MM.1S (cell line): Measurements from ENCODE around the gene RPS6KA4.

ENCODE experiments used
- DNase-seq: peaks from one replicate; pipeline ENCODE4 v3.0.0-alpha.2; 2015
- H2AFZ ChIP-seq: fragments of 300-600 bp; sonication (generic); 2 replicates; pipeline ENCODE4 v1.6.0; 2016; ENCODE audit warnings: antibody characterized with exemption, low read length
- H3F3A ChIP-seq: fragments of 300-600 bp; sonication (generic); 2 replicates; pipeline ENCODE4 v1.6.1; 2016; ENCODE audit warnings: mild to moderate bottlenecking, antibody characterized with exemption, low read length, moderate library complexity, mixed read lengths; ENCODE audit not compliant: insufficient read depth
- H3K27ac ChIP-seq: fragments of 300-600 bp; sonication (generic); 2 replicates; pipeline ENCODE4 v1.5.1; 2016; ENCODE audit warnings: mild to moderate bottlenecking, low read length
- H3K27me3 ChIP-seq: fragments of 300-600 bp; sonication (generic); replicated peaks from 2 replicates; pipeline ENCODE4 v1.6.0; 2016; ENCODE audit warnings: low read length; ENCODE audit not compliant: insufficient read depth
- H3K36me3 ChIP-seq: fragments of 300-600 bp; sonication (generic); replicated peaks from 2 replicates; pipeline ENCODE4 v1.6.1; 2016; ENCODE audit warnings: mild to moderate bottlenecking, low read length, mixed read lengths; ENCODE audit not compliant: insufficient read depth
- H3K4me1 ChIP-seq: fragments of 300-600 bp; sonication (generic); 2 replicates; pipeline ENCODE4 v1.6.1; 2016; ENCODE audit warnings: low read length, mixed read lengths
- H3K4me2 ChIP-seq: fragments of 300-600 bp; sonication (generic); 2 replicates; pipeline ENCODE4 v1.6.0; 2016; ENCODE audit warnings: low read depth, low read length
- H3K4me3 ChIP-seq: fragments of 300-600 bp; sonication (generic); 2 replicates; pipeline ENCODE4 v1.5.1; 2016; ENCODE audit warnings: low read length, mixed read lengths
- H3K79me2 ChIP-seq: fragments of 300-600 bp; sonication (generic); 2 replicates; pipeline ENCODE4 v1.6.1; 2016; ENCODE audit warnings: mixed run types, low read length, mixed read lengths
- H3K9ac ChIP-seq: fragments of 300-600 bp; sonication (generic); 2 replicates; pipeline ENCODE4 v1.6.1; 2016; ENCODE audit warnings: low read length, mixed read lengths
- H3K9me2 ChIP-seq: fragments of 300-600 bp; sonication (generic); replicated peaks from 2 replicates; pipeline ENCODE4 v1.6.1; 2016; ENCODE audit warnings: mild to moderate bottlenecking, low read length, mixed read lengths; ENCODE audit not compliant: insufficient read depth
- H3K9me3 ChIP-seq: fragments of 300-600 bp; sonication (generic); replicated peaks from 2 replicates; pipeline ENCODE4 v1.6.1; 2016; ENCODE audit warnings: mild to moderate bottlenecking, low read length, mixed read lengths; ENCODE audit not compliant: insufficient read depth
- H4K20me1 ChIP-seq: fragments of 300-600 bp; sonication (generic); 2 replicates; pipeline ENCODE4 v1.6.1; 2016; ENCODE audit warnings: mild to moderate bottlenecking, low read length, moderate library complexity, mixed read lengths; ENCODE audit not compliant: insufficient read depth
- EZH2 ChIP-seq: fragments of 300-600 bp; sonication (generic); optimal IDR thresholded peaks from 2 replicates; pipeline ENCODE3; 2017; ENCODE audit warnings: low read depth, mild to moderate bottlenecking, antibody characterized with exemption, low read length, mixed read lengths
- EZH2phosphoT487 ChIP-seq: fragments of 300-600 bp; sonication (generic); IDR thresholded peaks from 2 replicates; pipeline ENCODE4 v1.6.1; 2018; ENCODE audit warnings: antibody characterized with exemption, low read length
- TF ChIP-seq, protein P1 (sequence below): fragments of 300-600 bp; sonication (generic); IDR thresholded peaks from 2 replicates; pipeline ENCODE4 v1.5.1; 2016; ENCODE audit warnings: antibody characterized with exemption, low read length, mixed read lengths

RPS6KA4 gene

DNA sequence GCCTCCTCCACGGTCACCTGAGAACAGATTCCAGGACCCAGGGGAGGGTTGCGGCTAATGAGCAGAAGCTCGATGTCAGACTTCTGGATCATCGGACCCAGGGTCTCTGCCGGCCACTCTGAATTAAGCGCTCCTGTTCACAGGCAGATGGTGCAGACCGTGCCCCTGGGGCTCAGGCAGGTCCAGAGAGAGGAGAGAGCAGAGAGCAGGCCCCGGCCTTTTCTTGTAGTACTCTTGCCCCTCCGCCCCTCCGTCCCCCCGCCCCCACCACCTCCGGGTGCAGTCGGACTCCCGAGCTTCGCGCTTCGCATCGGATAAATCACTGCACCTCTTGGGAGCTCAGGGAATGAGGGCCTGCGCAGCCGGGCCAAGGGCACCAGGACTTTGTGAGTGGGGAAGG lies 50.3 kb downstream of the RPS6KA4 start:
- DNase-seq, result no peak
- TF ChIP-seq EZH2phosphoT487 (no peak), EZH2 (no peak)
- TF ChIP-seq, protein P1, sequence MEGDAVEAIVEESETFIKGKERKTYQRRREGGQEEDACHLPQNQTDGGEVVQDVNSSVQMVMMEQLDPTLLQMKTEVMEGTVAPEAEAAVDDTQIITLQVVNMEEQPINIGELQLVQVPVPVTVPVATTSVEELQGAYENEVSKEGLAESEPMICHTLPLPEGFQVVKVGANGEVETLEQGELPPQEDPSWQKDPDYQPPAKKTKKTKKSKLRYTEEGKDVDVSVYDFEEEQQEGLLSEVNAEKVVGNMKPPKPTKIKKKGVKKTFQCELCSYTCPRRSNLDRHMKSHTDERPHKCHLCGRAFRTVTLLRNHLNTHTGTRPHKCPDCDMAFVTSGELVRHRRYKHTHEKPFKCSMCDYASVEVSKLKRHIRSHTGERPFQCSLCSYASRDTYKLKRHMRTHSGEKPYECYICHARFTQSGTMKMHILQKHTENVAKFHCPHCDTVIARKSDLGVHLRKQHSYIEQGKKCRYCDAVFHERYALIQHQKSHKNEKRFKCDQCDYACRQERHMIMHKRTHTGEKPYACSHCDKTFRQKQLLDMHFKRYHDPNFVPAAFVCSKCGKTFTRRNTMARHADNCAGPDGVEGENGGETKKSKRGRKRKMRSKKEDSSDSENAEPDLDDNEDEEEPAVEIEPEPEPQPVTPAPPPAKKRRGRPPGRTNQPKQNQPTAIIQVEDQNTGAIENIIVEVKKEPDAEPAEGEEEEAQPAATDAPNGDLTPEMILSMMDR, result no peak
- Histone ChIP-seq H3K9me2 (no peaks in the 10 kb centered on the region), H3K4me2 (no peak overlapping the region), H3K9ac (no peak overlapping the region), H3K9me3 (no peaks in the 10 kb centered on the region), H4K20me1 (no peaks in the 10 kb centered on the region), H3F3A (no peaks in the 10 kb centered on the region), H3K27me3 (peaks cover 73% of the 10 kb centered on the region), H3K36me3 (no peaks in the 10 kb centered on the region), H3K27ac (no peak overlapping the region), H3K79me2 (no peaks in the 10 kb centered on the region), H3K4me3 (no peak overlapping the region), H2AFZ (no peak overlapping the region), H3K4me1 (no peaks in the 10 kb centered on the region)

DNA sequence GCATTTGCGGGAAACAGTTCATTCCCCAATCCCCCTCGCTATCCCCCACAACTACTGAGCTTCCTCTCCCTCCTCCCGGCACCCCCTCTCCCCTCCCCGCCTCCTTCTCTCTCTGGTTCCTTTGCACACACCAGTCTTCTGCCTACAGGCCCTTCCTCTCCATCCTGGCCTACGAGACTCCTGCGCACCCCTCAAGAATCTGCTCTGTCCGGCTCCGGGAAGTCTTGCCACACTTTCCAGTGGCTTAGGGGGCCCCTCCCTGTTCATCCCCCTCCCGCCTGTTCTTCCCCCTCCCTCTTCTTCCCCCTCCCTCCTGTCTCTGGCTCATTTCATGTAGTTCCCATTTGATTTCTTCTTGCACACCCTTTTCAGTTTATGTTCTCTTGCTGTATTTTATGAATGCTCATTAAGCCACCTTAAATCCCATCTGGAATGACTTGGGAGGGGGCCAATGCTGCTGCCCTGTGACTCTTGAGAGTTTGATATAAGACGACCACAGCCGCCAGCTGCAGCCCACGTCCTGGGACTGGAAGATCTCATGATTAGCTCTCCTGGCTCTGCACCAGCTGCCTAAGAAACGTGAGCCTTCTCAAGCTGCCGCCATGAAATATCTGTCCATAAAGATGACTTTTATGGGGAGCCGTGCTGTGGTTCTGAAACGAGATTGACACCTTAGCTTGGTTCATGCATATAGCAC lies 50.9 kb downstream of the RPS6KA4 start:
- no peaks in the 10 kb centered on the region for H3K79me2 ChIP-seq
- no peak overlapping the region for H3K27ac ChIP-seq
- no peaks in the 10 kb centered on the region for H3K4me1 ChIP-seq
- TF ChIP-seq EZH2phosphoT487 (no peak), EZH2 (no peak)
- TF ChIP-seq, protein P1, result no peak
- no peaks in the 10 kb centered on the region for H4K20me1 ChIP-seq
- H3K36me3 ChIP-seq, result no peaks in the 10 kb centered on the region
- no peak overlapping the region for H2AFZ ChIP-seq
- no peaks in the 10 kb centered on the region for H3K9me2 ChIP-seq
- H3K4me2 ChIP-seq, result no peak overlapping the region
- no peaks in the 10 kb centered on the region for H3F3A ChIP-seq
- no peaks in the 10 kb centered on the region for H3K9me3 ChIP-seq
- no peak overlapping the region for H3K4me3 ChIP-seq
- H3K9ac ChIP-seq, result no peak overlapping the region
- no peak for DNase-seq
- H3K27me3 ChIP-seq, result peaks cover 67% of the 10 kb centered on the region

DNA sequence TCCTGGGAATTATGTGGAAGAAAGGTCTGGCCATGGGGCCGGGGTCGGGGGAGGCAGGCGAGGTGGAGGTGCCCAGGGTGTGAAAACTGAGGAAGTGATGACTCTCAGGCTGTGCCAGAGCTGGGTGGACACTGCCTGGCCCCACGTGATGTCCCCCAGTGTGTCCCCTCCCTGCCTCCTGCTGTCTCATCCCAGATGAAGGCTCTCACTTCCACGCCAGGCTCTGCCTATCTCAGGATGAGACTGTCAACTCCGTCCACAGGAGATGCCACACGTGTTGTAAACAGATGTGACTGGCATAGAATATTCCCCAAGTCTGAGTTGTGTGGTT lies 51.4 kb downstream of the RPS6KA4 start:
- Histone ChIP-seq H3K36me3 (no peaks in the 10 kb centered on the region), H2AFZ (no peak overlapping the region), H3K79me2 (no peaks in the 10 kb centered on the region), H3F3A (no peaks in the 10 kb centered on the region), H4K20me1 (no peaks in the 10 kb centered on the region), H3K27ac (no peak overlapping the region), H3K9me2 (no peaks in the 10 kb centered on the region), H3K9me3 (no peaks in the 10 kb centered on the region), H3K4me3 (no peak overlapping the region), H3K27me3 (peaks cover 64% of the 10 kb centered on the region), H3K4me1 (no peaks in the 10 kb centered on the region), H3K4me2 (no peak overlapping the region), H3K9ac (no peak overlapping the region)
- TF ChIP-seq, protein P1, result no peak
- TF ChIP-seq EZH2phosphoT487 (no peak), EZH2 (no peak)
- DNase-seq, result no peak
